GM19372 (cell line): ENCODE data around the gene CACNA1B.
"Not testable (repeated sequence)": the region's sequence is repeated elsewhere in the genome, so short reads cannot be mapped to it uniquely, and the experiment has no call there.

ENCODE experiments used
- ATAC-seq: cut with Tn5 transposase; IDR thresholded peaks from one replicate; pipeline ENCODE4 v1.9.1; 2021; ENCODE audit warnings: mild to moderate bottlenecking, low read depth, moderate library complexity; ENCODE audit not compliant: unreplicated experiment

The CACNA1B gene

DNA sequence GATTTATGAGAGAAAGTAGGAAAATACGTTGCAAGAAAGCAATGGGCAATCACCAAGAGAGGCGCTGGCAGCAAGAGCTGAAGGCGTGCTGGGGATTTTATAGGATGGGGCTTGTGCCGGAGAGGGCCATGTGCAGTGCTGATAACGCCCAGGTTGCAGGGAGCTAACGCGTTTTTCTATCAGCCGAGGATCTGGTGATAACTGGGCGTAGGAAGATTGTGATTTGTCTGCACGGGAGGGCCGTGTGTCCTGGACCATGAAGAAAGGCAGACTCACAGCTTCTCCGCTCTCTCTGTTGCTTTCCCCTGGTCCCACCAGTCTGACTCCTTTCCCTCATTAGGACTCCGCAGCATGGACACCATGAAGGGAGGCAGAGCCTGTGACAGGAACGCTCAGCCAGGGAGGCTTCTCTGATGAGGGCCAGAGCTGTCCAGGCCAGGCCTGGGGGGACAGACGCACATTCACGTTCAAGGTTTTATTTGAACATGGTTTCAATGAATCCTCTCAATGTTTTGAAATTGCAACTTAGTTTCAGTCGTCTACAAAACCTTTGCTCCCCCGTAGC lies 11.9 kb upstream of the CACNA1B start:
- ATAC-seq = no peak

DNA sequence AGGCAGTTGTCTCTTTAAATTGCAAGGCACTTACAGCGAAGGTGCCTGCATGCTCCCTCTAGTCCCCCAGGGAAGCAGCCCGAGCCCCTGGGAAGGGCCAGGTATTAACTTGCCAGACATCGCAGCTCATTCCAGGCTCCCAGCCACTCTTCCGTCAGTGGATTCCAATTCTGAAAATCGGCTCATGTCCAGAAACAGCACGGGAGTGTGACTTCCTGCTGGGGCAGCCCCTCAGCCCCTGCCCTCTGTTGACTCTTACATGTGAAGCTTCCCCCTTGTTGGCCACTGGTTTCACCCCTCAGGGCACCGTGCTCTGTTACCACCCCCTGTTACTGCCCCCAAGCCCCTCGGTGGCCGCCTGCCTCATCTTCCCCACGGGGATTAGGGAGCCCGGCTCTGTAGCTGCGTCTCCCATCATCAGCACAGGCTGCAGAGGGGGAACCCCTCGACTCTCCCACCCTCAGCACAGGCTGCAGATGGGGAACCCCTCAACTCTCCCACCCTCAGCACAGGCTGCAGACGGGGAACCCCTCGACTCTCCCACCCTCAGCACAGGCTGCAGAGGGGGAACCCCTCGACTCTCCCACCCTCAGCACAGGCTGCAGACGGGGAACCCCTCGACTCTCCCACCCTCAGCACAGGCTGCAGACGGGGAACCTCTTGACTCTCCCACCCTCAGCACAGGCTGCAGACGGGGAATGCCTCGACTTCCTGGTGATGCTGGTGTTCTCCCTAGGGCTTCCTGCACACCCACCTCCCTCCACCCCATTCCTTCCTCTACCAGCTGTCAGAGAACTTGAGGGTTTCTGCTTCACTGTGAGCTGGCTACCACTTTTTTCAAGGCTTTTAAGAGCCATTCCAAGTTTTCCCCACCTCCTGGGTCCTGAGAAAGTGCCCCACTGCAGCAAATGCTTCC lies 11.1 kb upstream of the CACNA1B start:
- no peak for ATAC-seq

- no peak for ATAC-seq
These were observed 7.2 kb upstream of the CACNA1B start for GRCh38 chr9:137870432-137870831.

DNA sequence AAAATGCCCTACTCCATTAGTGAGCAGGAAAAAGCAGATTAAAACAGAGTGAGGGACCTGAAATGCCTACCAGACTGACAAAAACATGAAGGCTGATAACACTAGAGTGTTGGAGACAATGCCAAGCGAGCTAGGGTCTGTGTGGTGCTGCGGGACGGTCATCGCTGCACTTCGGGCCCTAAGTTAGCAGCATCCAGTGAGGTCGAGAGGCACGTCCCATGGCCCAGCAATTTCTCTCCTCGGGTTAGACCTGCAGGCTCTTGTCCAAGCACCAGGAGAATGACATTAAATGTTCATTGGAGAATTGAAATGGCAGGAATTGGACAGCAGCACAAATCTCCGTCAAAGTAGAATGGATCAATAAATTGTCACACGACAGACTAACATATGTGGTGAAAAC lies 5.3 kb upstream of the CACNA1B start:
- ATAC-seq = no peak

DNA sequence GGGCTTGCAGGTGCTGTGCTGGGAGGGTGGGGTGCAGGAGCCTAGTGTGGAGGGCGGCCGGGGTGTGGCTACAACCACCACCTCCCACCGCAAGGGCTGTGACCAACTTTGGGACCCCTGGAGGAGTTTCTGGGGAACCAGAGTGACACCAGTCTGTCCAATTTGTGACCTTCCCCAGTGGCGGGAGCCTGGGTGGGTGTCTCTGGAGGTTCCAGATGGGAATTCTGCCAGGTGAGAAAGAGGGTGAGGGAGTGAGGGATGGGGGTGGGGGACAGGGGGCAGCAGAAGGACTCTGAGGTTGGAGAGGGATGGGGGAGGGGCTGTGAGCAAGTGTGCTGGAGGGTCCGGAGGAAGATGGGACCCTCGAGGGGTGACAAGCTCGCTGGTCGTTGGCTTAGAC lies 4.2 kb upstream of the CACNA1B start:
- no peak for ATAC-seq

- ATAC-seq = no peak
These were observed 3.7 kb upstream of the CACNA1B start for GRCh38 chr9:137873858-137874362.

GRCh38 chr9:137875354-137875753 lies 2.2 kb upstream of the CACNA1B start:
- no peak for ATAC-seq

GRCh38 chr9:137875846-137876245 lies 1.7 kb upstream of the CACNA1B start:
- ATAC-seq = no peak

- ATAC-seq = no peak
These were observed 1.3 kb upstream of the CACNA1B start for GRCh38 chr9:137876269-137876668.

DNA sequence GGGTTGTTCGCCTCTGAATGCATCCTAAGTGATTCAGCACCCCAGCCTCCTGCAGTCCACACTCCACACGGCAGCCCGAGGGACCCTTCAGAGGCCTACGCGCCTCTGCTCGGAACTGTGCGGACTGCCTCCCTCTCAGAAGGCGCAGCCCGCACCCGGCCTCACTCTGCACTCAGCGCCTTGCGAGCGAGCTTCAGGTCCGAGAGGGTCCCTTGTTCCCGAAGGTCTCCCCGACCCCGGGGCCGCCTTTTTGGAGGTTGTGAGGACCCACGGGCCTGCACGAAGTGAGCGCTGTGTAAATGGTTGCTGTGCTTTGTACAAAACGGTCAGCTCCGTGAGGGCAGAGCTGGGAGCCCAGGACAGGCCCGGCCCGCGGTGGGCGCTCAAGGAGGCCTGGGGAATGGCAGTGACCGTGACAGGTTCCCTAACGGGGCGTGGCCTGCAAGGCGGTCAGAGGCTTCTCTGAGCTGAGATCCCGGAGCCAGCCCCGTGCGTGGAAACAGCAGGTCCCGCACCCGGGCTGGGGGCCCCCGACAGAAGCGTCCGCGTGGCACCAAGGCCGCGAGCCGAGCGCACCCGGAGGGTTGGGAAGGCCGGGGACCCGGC lies 698 bp upstream of the CACNA1B start:
- no peak for ATAC-seq

DNA sequence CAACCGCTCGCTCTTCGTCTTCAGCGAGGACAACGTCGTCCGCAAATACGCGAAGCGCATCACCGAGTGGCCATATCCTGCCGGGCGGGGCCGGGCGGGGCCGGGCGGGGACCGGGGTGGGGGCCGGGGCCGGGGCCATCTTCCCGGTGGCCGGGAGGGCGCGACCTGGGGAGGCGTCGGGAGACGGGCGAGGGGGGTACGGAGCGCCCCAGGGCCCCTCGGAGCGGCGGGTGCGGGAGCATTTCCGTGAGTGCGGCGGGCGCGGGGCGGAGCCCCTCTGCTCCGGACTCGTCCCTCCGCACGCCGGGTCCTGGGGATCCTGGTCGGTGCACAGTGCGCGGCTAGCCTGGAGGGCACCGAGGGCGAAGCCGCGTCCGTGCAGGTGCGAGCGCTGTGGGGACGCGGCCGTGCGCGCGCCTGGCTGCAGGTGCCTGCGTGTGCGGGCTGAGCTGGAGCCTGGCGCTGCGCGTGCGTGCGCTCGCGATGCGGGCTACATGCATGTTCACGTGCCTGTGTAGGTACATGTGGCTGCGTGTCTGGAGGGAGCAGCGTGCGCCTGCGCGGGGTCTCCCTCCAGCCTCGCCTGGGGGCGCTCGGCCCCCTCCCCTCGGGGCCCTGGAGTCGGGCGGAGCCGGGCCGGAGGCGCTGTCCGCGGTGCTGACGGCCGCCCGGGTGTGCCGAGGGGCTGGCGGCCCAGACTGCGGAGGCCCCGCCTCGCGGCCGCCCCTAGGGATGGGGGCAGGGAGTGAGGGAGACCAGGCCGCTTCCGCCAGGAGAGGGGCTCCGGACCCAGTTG lies 762 bp downstream of the CACNA1B start:
- ATAC-seq = no peak

GRCh38 chr9:137879052-137879451 lies 1.5 kb downstream of the CACNA1B start:
- ATAC-seq = no peak

- ATAC-seq = no peak
These were observed 2.1 kb downstream of the CACNA1B start for GRCh38 chr9:137879566-137880150.

DNA sequence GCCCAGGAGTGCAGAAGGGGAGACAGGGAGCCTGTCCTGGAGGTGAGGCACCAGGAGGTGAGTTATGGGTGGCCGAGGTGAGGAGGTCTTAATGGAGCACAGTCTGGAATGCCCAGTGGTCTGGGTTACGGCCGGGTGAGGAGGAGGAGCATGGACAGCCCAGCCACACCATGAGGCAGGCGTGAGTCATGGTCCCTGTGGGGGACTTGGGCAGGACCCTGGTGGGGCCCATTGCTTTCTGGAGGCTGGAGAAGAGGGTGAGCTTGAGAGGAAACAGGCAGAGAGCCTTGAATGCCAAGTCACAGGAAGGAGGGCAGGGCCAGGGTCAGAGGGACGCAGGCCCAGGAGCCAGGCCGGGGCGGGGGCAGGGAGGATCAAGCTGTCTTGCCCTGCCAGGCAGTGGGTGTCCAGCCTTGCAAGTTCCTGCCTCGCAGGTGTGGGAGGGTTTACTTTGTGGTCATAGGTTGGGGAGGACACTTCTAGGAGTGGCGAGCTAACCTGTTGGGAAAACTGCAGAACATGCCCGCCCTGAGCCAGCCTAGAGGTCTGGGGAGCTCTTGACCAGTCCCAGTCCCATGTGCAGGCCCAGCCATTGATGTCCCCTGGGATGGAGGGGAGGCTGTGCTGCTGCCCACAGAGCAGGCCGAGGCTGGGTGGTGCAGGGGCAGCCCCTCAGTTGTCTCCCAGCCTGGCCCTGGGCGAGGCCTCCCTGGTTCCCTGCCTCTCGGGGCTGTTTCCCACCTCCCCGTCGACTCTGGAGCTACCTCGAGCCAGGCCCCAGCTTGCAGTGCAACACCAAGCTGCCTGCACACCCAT lies 2.8 kb downstream of the CACNA1B start:
- ATAC-seq = no peak

- ATAC-seq = no peak
These were observed 3.5 kb downstream of the CACNA1B start for GRCh38 chr9:137880976-137881530.

GRCh38 chr9:137881591-137882505 lies 4.3 kb downstream of the CACNA1B start:
- no peak for ATAC-seq

GRCh38 chr9:137882506-137882821 lies 4.9 kb downstream of the CACNA1B start:
- no peak for ATAC-seq

DNA sequence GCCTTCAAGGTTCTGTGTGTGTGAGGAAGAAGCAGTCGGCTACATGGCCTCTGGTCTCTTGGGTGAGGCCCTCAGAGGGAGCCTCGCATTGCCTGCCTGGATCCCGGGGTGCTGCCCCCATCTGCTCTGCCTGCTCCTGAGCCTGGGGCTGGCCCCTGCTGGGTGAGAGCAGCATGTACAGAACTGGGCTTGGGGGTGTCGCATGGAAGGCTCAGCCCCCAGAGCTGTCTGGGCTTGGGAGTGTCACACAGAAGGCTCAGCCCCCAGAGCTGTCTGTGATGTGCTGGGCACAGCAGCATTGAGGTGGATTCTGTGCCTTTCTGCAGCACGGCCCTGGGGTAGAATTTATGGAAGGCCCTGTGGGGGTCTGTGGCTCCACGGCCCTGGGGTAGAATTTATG lies 6.4 kb downstream of the CACNA1B start:
- ATAC-seq = not testable (repeated sequence)
